Kidney (tissue), 14 donors: ENCODE results near the gene GAPVD1. TPM values are rescaled to one million over a fixed set of nuclear protein-coding genes. Genes with fewer than 3 reads are reported as not detected.
"Not testable (repeated sequence)": the region's sequence is repeated elsewhere in the genome, so short reads cannot be mapped to it uniquely, and the experiment has no call there.

Source experiments
- DNase-seq, 5 donors: peaks; one replicate each; pipeline ENCODE4 v3.0.0-alpha.2; 2013 to 2020
- FAIRE-seq: peaks from 2 replicates; lab custom pipeline; 2012; peaks lifted over from hg19 to GRCh38; lab: Jason Lieb, UNC
- H3K27ac ChIP-seq, 2 donors: one replicate each; pipeline ENCODE4 v1.7.0; 2013; ENCODE audit warnings: low read depth in 2 of 2, low read length in 2 of 2, inconsistent platforms in 1 of 2
- H3K27me3 ChIP-seq: one replicate; pipeline ENCODE4 v1.7.1; 2013; ENCODE audit warnings: low read length, inconsistent platforms; ENCODE audit not compliant: control insufficient read depth, insufficient read depth
- H3K36me3 ChIP-seq, 3 donors: one replicate each; pipeline versions ENCODE4 v1.7.0 to v1.7.1; 2013; ENCODE audit warnings: low read length in 3 of 3, control low read depth in 1 of 3, inconsistent platforms in 1 of 3; ENCODE audit not compliant: insufficient read depth in 3 of 3, control insufficient read depth in 2 of 3
- H3K4me1 ChIP-seq, 3 donors: one replicate each; pipeline versions ENCODE4 v1.7.0 to v1.7.1; 2013; ENCODE audit warnings: low read length in 3 of 3, inconsistent platforms in 1 of 3, low read depth in 1 of 3; ENCODE audit not compliant: control insufficient read depth in 2 of 3, insufficient read depth in 2 of 3
- H3K4me3 ChIP-seq, 3 donors: one replicate each; pipeline versions ENCODE4 v1.7.0 to v1.8.1; 2013; ENCODE audit warnings: low read length in 3 of 3, control low read depth in 1 of 3, inconsistent platforms in 1 of 3
- H3K9ac ChIP-seq, 3 donors: one replicate each; pipeline versions ENCODE4 v1.7.0 to v1.7.1; 2013; ENCODE audit warnings: low read length in 3 of 3, control low read depth in 1 of 3, inconsistent platforms in 1 of 3
- H3K9me3 ChIP-seq, 3 donors: one replicate each; pipeline versions ENCODE4 v1.7.0 to v1.7.1; 2013; ENCODE audit warnings: low read length in 3 of 3, control low read depth in 1 of 3, inconsistent platforms in 1 of 3; ENCODE audit not compliant: control insufficient read depth in 2 of 3, insufficient read depth in 1 of 3
- CTCF ChIP-seq: IDR thresholded peaks from 3 replicates; pipeline ENCODE4 v1.5.1; 2012; ENCODE audit warnings: mild to moderate bottlenecking, moderate library complexity, borderline replicate concordance; ENCODE audit not compliant: insufficient read depth; ENCODE audit errors: extremely low read depth
- intact Hi-C: fragments of 100-400 bp; cut with DNase I; formaldehyde crosslinking; loops from one replicate; pipeline ENCODE4 v1.11.1; 2022
- polyA plus RNA-seq: library from polyadenylated mRNA; stranded (reverse); fragments of 350-450 nt; fragmentation: Illumina TruSeq; extraction: RNeasy Lipid Tissue Mini Kit (QIAGEN cat#74804); gene quantifications from one replicate; pipeline ENCODE4 v1.2.3, GENCODE V29; 2014; ENCODE audit warnings: low read depth, low replicate concordance; ENCODE audit not compliant: insufficient read depth
- total RNA-seq: library from RNA; stranded (reverse); fragmentation: NEBNext Ultra II Directional; extraction: Animal tissue kit (Norgen Biotek cat#: 25700); gene quantifications from one replicate; pipeline ENCODE4 v1.2.1, GENCODE V29; 2021
- donor health status: control.
- donor health status: control.
- donor health status: control.
- donor health status: control.
- donor health status: control.
- donor health status: DM: yes; HTN: yes; CAD: no.
- donor health status: Normal renal cell carcinoma (clear cell type).

Gene GAPVD1
- total and polyA plus RNA-seq, 2 donors from 2014 or later = 6.9 to 44.8 TPM

GRCh38 chr9:125297917-125298316, 36.3 kb downstream of the GAPVD1 start:
- Histone ChIP-seq H3K27ac (no peak overlapping the region), H3K36me3 (peaks cover 0 to 21% (median 3%) of the 10 kb centered on the region in 3 donors), H3K27me3 (no peaks in the 10 kb centered on the region), H3K9me3 (no peaks in the 10 kb centered on the region), H3K9ac (no peak overlapping the region), H3K4me3 (no peak overlapping the region), H3K4me1 (peaks cover 0 to 5% (median 0%) of the 10 kb centered on the region in 3 donors)
- intact Hi-C loops = no loop called here
- no peak for DNase-seq
- no peak for FAIRE-seq
- TF ChIP-seq CTCF = no peak

- FAIRE-seq (no peak), DNase-seq (no peak)
- peaks cover under 1 to 36% (median 12%) of the 10 kb centered on the region in 3 donors for H3K36me3 ChIP-seq
- H3K9me3 ChIP-seq = no peaks in the 10 kb centered on the region
- H3K27me3 ChIP-seq = no peaks in the 10 kb centered on the region
- H3K4me3 ChIP-seq = no peak overlapping the region
- no peak for TF ChIP-seq CTCF
- no peak overlapping the region for H3K27ac ChIP-seq
- intact Hi-C loops = no loop called here
- H3K9ac ChIP-seq = no peak overlapping the region
- H3K4me1 ChIP-seq = peaks cover 0 to 2% (median 0%) of the 10 kb centered on the region in 3 donors
Measured at GRCh38 chr9:125302241-125302640, 40.6 kb downstream of the GAPVD1 start.

- FAIRE-seq = no peak
- Histone ChIP-seq H3K9me3 (no peaks in the 10 kb centered on the region), H3K4me1 (no peaks in the 10 kb centered on the region), H3K4me3 (no peak overlapping the region), H3K27me3 (no peaks in the 10 kb centered on the region), H3K36me3 (peaks cover 3 to 44% (median 23%) of the 10 kb centered on the region in 3 donors), H3K9ac (no peak overlapping the region), H3K27ac (no peak overlapping the region)
- no peak for TF ChIP-seq CTCF
- DNase-seq = no peak
- intact Hi-C loops = no loop called here
Measured at GRCh38 chr9:125304273-125304672, 42.6 kb downstream of the GAPVD1 start.

- DNase-seq = no peak
- Histone ChIP-seq H3K4me3 (no peak overlapping the region), H3K27ac (no peak overlapping the region), H3K9ac (no peak overlapping the region), H3K9me3 (no peaks in the 10 kb centered on the region), H3K4me1 (no peaks in the 10 kb centered on the region), H3K36me3 (peaks cover 9 to 36% (median 25%) of the 10 kb centered on the region in 3 donors), H3K27me3 (no peaks in the 10 kb centered on the region)
- no peak for TF ChIP-seq CTCF
- intact Hi-C loops = no loop called here
- FAIRE-seq = no peak
Measured at GRCh38 chr9:125312411-125312810, 50.8 kb downstream of the GAPVD1 start.

- intact Hi-C loops, H3K9ac ChIP-seq, H3K4me3 ChIP-seq, H3K4me1 ChIP-seq, DNase-seq, H3K9me3 ChIP-seq, H3K27me3 ChIP-seq, FAIRE-seq, H3K27ac ChIP-seq: not testable (repeated sequence)
- H3K36me3 ChIP-seq = peaks cover 7 to 30% (median 19%) of the 10 kb centered on the region in 3 donors
Measured at GRCh38 chr9:125316359-125316758, 54.7 kb downstream of the GAPVD1 start.
